GM18499 (cell line): ENCODE results near the gene RAMP2.
"Not testable (repeated sequence)": the region's sequence is repeated elsewhere in the genome, so short reads cannot be mapped to it uniquely, and the experiment has no call there.

Source experiments
- ATAC-seq: cut with Tn5 transposase; IDR thresholded peaks from one replicate; pipeline ENCODE4 v1.9.1; 2021; ENCODE audit warnings: moderate number of reproducible peaks; ENCODE audit not compliant: insufficient read depth, unreplicated experiment

The RAMP2 gene

DNA sequence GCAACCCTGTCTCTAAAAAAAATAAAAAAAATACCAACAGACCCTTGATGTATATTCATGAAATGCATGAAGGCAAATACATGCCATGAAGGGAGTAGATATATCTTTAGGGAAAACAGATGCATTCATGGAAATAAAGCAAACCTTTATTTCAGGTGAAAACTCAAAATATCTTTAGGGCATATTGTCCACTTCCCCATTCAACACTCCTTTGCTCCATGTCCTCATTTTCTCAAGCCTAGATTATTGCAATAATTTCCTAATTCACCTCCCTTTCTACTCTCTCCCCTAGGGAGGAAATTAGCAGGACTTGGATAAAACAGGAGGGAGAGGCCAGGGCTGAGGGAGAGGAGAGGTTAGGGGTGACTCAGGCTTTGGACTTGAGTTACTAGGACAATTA lies 6.5 kb downstream of the RAMP2 start:
- no peak for ATAC-seq

DNA sequence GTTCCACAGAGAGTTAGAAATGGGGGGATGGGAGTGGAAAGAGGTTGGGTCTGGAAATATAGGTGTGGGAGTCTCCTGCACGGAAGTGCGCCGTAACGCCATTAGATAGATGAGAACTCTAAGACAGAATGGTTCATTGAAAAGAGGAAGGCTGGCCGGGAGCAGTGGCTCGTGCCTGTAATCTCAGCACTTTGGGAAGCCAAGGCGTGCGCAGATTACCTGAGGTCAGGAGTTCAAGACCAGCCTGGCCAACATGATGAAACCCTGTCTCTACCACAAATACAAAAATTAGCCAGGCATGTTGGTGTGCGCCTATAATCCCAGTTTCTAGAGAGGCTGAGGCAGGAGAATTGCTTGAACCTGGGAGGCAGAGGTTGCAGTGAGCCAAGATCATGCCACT lies 7.0 kb downstream of the RAMP2 start:
- not testable (repeated sequence) for ATAC-seq

GRCh38 chr17:42769964-42770363 lies 8.9 kb downstream of the RAMP2 start:
- ATAC-seq = not testable (repeated sequence)

DNA sequence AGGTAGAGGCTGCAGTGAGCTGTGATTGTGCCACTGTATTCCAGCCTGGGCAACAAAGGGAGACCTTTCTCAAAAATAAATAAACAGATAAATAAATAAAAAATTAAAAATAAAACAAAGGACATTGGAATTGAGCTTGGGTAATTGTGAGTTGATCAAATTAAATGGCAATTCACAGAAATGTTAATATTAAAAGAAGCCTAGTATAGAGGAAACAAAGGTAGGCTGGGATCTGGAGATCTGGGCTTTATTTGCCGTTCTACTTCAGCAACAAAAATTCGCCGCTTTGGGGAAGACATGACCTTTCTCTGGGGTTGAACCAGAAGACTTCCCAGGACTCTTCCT lies 11.9 kb downstream of the RAMP2 start:
- no peak for ATAC-seq

GRCh38 chr17:42773290-42774035 lies 12.4 kb downstream of the RAMP2 start, which contains the start of gene VPS25:
Gene VPS25 (plus strand): TSS chr17:42773449. CDS start chr17:42773476, 27 bp downstream.
- ATAC-seq = no peak

DNA sequence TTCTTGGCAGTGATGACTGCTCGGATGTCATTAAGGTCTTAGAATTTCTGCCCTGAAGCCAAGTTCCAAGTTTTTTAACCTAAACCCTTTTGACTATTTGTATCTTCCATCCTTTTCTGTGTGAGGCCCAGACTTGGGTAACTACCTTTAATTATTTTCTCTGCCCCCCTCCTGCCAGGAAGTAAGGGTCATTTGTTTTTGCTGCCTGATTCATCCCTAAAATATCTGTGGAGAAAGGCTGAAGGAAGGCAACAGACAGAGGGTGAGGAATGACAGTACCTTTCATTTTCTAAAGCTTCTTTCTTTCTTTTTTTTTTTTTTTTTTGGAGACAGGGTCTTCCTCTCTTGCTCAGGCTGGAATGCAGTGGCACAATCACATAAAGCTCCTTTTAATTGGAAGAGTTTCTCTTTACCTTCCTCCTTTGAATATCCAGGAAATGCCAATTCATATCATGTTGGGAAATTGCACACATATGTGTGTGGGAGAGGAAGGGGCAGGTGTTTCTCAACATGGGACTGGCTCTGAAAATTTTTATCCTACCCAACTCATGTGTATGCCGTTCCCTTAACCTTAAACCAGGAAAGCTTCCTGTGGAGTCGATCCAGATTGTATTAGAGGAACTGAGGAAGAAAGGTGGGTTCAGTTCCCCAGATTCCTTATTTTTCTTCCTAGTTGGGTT lies 13.2 kb downstream of the RAMP2 start:
- ATAC-seq = no peak

GRCh38 chr17:42775534-42776098 lies 14.6 kb downstream of the RAMP2 start:
- ATAC-seq = no peak

- no peak for ATAC-seq
Measured at GRCh38 chr17:42778570-42778969, 17.5 kb downstream of the RAMP2 start.

GRCh38 chr17:42779304-42779935 lies 18.4 kb downstream of the RAMP2 start:
- no peak for ATAC-seq

GRCh38 chr17:42779936-42780850 lies 19.2 kb downstream of the RAMP2 start, which contains the start of gene WNK4:
Gene WNK4 (plus strand): TSS chr17:42780610. CDS start chr17:42780699, 89 bp downstream.
- no peak for ATAC-seq

DNA sequence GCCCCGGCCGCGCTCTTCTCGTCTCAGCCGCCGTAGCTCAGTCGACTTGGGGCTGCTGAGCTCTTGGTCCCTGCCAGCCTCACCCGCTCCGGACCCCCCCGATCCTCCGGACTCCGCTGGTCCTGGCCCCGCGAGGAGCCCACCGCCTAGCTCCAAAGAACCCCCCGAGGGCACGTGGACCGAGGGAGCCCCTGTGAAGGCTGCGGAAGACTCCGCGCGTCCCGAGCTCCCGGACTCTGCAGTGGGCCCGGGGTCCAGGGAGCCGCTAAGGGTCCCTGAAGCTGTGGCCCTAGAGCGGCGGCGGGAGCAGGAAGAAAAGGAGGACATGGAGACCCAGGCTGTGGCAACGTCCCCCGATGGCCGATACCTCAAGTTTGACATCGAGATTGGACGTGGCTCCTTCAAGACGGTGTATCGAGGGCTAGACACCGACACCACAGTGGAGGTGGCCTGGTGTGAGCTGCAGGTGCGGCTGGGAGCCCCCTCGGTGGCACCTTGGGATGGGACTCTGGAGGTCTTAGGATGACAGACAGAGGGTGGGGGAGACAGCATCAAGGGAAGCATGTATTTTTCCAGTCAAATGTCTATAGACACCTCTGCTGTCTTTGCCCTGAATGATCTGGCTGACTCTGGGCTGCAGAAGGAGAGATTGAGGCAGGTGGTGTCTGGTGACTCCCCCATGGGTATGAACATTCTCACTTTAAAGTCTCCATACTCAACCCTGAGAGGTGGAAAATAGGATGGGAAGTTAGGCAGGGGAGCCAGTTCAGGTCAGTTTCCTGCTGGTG lies 20.0 kb downstream of the RAMP2 start:
- ATAC-seq = no peak

DNA sequence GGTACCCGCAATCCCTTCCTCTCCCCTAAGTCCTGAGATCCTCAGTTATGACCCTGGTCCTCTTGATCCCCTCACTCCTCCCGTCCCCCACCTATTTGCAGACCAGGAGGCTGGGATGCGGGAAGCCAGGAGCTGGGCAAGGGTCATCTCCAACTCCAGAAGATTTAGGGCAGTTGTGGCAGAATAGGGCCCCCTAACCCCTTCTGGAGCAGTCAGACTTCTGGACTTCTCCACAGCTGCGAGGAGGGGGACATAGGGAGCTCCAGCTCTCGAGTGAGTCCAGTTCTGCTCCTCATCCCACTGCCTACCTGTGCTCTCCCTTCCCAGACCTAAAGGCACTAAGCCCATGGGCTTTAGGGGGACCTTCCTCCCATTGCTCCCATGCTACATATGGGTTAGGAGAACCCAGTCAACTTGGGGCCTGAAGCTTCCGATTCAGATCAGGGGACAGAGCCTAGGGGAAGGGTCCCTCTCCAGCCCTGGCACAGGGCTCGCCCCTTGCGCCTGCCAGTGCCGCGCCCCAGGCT lies 20.7 kb downstream of the RAMP2 start:
- no peak for ATAC-seq

DNA sequence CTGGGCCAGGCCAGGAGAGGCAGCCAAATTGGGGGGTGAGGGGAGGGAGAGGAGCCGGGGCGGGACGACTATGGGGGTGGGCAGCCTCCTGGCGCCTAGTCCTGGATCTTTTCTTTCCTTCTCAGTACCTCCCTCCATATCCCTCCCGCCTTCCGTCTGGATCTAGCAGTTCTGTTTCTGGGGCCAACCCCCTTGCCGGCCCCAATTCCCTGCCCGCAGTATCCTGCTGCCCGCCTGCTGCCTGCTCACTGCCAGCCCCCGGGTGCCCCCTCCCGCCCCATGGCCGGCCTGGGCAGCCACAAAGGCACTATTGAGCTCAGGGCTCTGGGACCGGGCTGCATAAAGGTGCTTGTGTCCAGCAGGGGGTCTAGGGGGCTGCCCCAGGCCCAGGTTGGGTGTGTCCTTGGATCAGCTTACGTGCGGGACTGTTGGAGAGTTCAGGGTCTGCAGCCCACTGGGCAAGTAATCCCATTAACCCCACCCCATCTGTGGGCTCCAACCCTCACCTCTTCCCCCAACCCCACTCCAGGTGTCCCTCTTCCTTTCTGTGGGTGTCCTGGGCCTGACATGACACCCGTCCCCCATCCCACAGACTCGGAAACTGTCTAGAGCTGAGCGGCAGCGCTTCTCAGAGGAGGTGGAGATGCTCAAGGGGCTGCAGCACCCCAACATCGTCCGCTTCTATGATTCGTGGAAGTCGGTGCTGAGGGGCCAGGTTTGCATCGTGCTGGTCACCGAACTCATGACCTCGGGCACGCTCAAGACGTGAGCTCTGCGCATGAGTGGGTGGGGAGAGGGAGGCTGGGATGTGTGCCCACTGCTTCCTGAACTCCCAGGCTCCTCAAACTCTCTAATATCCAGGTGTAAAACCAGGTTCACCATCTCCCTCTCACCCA lies 21.4 kb downstream of the RAMP2 start:
- no peak for ATAC-seq

- no peak for ATAC-seq
Measured at GRCh38 chr17:42783062-42783790, 22.2 kb downstream of the RAMP2 start.

GRCh38 chr17:42783791-42784138 lies 22.7 kb downstream of the RAMP2 start:
- ATAC-seq = no peak

DNA sequence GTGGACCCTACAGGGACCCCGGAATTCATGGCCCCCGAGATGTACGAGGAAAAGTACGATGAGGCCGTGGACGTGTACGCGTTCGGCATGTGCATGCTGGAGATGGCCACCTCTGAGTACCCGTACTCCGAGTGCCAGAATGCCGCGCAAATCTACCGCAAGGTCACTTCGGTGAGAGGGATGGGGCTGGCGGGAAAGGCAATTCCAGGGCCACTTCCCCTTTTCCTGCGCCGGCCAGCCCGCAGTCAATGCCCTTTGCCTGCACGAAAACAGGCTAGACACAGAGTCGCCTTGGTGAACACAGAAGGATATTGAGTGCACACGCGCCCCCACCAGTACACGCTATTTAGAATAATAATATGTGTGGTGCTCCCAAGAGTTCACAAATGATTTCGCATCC lies 23.4 kb downstream of the RAMP2 start:
- ATAC-seq = no peak

- ATAC-seq = no peak
Measured at GRCh38 chr17:42784811-42785592, 24.0 kb downstream of the RAMP2 start.
